H1 (cell line): ENCODE data around the gene TRIM29. TPM values are rescaled to one million over a fixed set of nuclear protein-coding genes. Genes with fewer than 3 reads are reported as not detected.

Experiments used
- CTCF ChIA-PET: fragments of 300-600 bp; sonication (Branson Sonifier 250); formaldehyde crosslinking; loops from one replicate; lab custom pipeline; 2021; ENCODE audit not compliant: partially characterized antibody; lab: Charles Lee
- POLR2A ChIA-PET: fragments of 300-600 bp; sonication (Branson Sonifier 250); formaldehyde crosslinking; loops from one replicate; lab custom pipeline; 2021; ENCODE audit warnings: inconsistent platforms; ENCODE audit not compliant: partially characterized antibody; lab: Charles Lee
- DNase-seq, 2 experiments: peaks; one replicate each; pipeline versions ENCODE4 v3.0.0 to v3.0.0-alpha.2; 2010 to 2022; ENCODE audit warnings: low spot score in 2 of 2, low read depth in 1 of 2, mixed read lengths in 1 of 2
- FAIRE-seq: peaks from 2 replicates; lab custom pipeline; 2011; peaks lifted over from hg19 to GRCh38; lab: Jason Lieb, UNC
- H2AFZ ChIP-seq: 2 replicates; pipeline ENCODE4 v1.8.1; 2012; ENCODE audit warnings: low read length, inconsistent platforms
- H2AK5ac ChIP-seq: 2 replicates; pipeline ENCODE4 v1.6.1; 2013; ENCODE audit warnings: low read depth, low read length
- H2BK120ac ChIP-seq: replicated peaks from 2 replicates; pipeline ENCODE3; 2013; ENCODE audit warnings: low read depth, low read length, inconsistent platforms
- H2BK12ac ChIP-seq: 2 replicates; pipeline ENCODE4 v1.6.1; 2013; ENCODE audit warnings: low read depth, low read length
- H2BK15ac ChIP-seq: 2 replicates; pipeline ENCODE4 v1.6.1; 2013; ENCODE audit warnings: low read length
- H2BK20ac ChIP-seq: 2 replicates; pipeline ENCODE4 v1.6.1; 2013; ENCODE audit warnings: low read length
- H2BK5ac ChIP-seq: 2 replicates; pipeline ENCODE4 v1.6.1; 2013; ENCODE audit warnings: low read depth, low read length
- H3K14ac ChIP-seq: 2 replicates; pipeline ENCODE4 v1.6.1; 2013; ENCODE audit warnings: inconsistent platforms; ENCODE audit not compliant: insufficient read length
- H3K18ac ChIP-seq: 2 replicates; pipeline ENCODE4 v1.6.1; 2013; ENCODE audit warnings: low read length; ENCODE audit errors: extremely low read depth
- H3K23ac ChIP-seq: 2 replicates; pipeline ENCODE4 v1.6.1; 2013; ENCODE audit warnings: inconsistent platforms; ENCODE audit not compliant: insufficient read length
- H3K23me2 ChIP-seq: 2 replicates; pipeline ENCODE4 v1.6.1; 2013; ENCODE audit warnings: low read depth, low read length
- H3K27ac ChIP-seq: 2 replicates; pipeline ENCODE4 v1.6.1; 2011; ENCODE audit warnings: low read depth, low read length, inconsistent platforms
- H3K27me3 ChIP-seq, 4 experiments: replicated peaks in 1 of 4; 1 replicate in 1 of 4; 2 replicates in 3 of 4; pipeline versions ENCODE4 v1.6.1 to v1.8.1; 2011 to 2013; ENCODE audit warnings: low read length in 3 of 4, mild to moderate bottlenecking in 3 of 4, inconsistent platforms in 2 of 4, mixed read lengths in 2 of 4, moderate library complexity in 1 of 4; ENCODE audit not compliant: control insufficient read depth in 3 of 4, insufficient read depth in 3 of 4; ENCODE audit errors: extremely low read depth in 1 of 4
- H3K36me3 ChIP-seq, 4 experiments: 2 replicates each; pipeline versions ENCODE4 v1.6.1 to v1.8.1; 2011 to 2013; ENCODE audit warnings: mild to moderate bottlenecking in 4 of 4, low read length in 3 of 4, moderate library complexity in 2 of 4, control low read depth in 1 of 4, inconsistent platforms in 1 of 4; ENCODE audit not compliant: insufficient read depth in 4 of 4, control insufficient read depth in 2 of 4
- H3K4ac ChIP-seq: replicated peaks from 2 replicates; pipeline ENCODE3; 2013; ENCODE audit warnings: low read length, low read depth, mixed read lengths, inconsistent platforms; ENCODE audit not compliant: insufficient read length
- H3K4me1 ChIP-seq, 4 experiments: replicated peaks in 1 of 4; 1 replicate in 1 of 4; 2 replicates in 3 of 4; pipeline versions ENCODE4 v1.6.1 to v1.8.1; 2011 to 2013; ENCODE audit warnings: low read length in 3 of 4, inconsistent platforms in 2 of 4, mixed read lengths in 1 of 4; ENCODE audit not compliant: insufficient read depth in 4 of 4, control insufficient read depth in 3 of 4
- H3K4me2 ChIP-seq, 2 experiments: 2 replicates each; pipeline versions ENCODE4 v1.6.1 to v1.8.1; 2011 to 2013; ENCODE audit warnings: low read depth in 2 of 2, low read length in 2 of 2, control low read depth in 1 of 2, inconsistent platforms in 1 of 2, mild to moderate bottlenecking in 1 of 2; ENCODE audit not compliant: insufficient read depth in 1 of 2
- H3K4me3 ChIP-seq, 4 experiments: fragments of 200-600, 300-600 bp in 1 of 4; sonication (generic), shearing (Covaris generic), sonication (Bioruptor Twin) in 1 of 4; 2 replicates each; pipeline versions ENCODE4 v1.5.1 to v1.8.1; 2011 to 2016; ENCODE audit warnings: low read length in 4 of 4, low read depth in 3 of 4, control low read depth in 2 of 4, inconsistent platforms in 2 of 4, mild to moderate bottlenecking in 2 of 4, mixed read lengths in 1 of 4, moderate library complexity in 1 of 4; ENCODE audit not compliant: insufficient read depth in 2 of 4; ENCODE audit errors: extremely low read depth in 1 of 4
- H3K56ac ChIP-seq: replicated peaks from 2 replicates; pipeline ENCODE3; 2013; ENCODE audit warnings: low read depth, mild to moderate bottlenecking, mixed read lengths, low read length, inconsistent platforms; ENCODE audit not compliant: insufficient read length
- H3K79me1 ChIP-seq: 2 replicates; pipeline ENCODE4 v1.6.1; 2013; ENCODE audit warnings: low read depth, low read length, control low read depth
- H3K79me2 ChIP-seq, 2 experiments: 2 replicates each; pipeline versions ENCODE4 v1.6.1 to v1.8.1; 2012 to 2013; ENCODE audit warnings: low read length in 2 of 2, mild to moderate bottlenecking in 2 of 2, inconsistent platforms in 1 of 2; ENCODE audit not compliant: insufficient read depth in 2 of 2, control insufficient read depth in 1 of 2
- H3K9ac ChIP-seq, 4 experiments: replicated peaks in 1 of 4; 1 replicate in 1 of 4; 2 replicates in 3 of 4; pipeline versions ENCODE4 v1.6.1 to v1.8.1; 2011 to 2013; ENCODE audit warnings: low read depth in 3 of 4, low read length in 3 of 4, control low read depth in 2 of 4, mild to moderate bottlenecking in 2 of 4, moderate library complexity in 2 of 4, inconsistent platforms in 1 of 4; ENCODE audit errors: extremely low read depth in 1 of 4
- H3K9me3 ChIP-seq, 2 experiments: 2 replicates each; pipeline versions ENCODE4 v1.6.1 to v1.8.1; 2012 to 2013; ENCODE audit warnings: mild to moderate bottlenecking in 2 of 2, moderate library complexity in 2 of 2, control low read depth in 1 of 2, inconsistent platforms in 1 of 2, low read depth in 1 of 2, low read length in 1 of 2, mixed read lengths in 1 of 2; ENCODE audit not compliant: insufficient read depth in 2 of 2
- H4K20me1 ChIP-seq, 2 experiments: replicated peaks in 1 of 2; 2 replicates each; pipeline versions ENCODE3 to v1.8.1; 2011 to 2013; ENCODE audit warnings: inconsistent platforms in 2 of 2, low read length in 2 of 2, mild to moderate bottlenecking in 1 of 2; ENCODE audit not compliant: insufficient read depth in 2 of 2, control insufficient read depth in 1 of 2
- H4K5ac ChIP-seq: 2 replicates; pipeline ENCODE4 v1.6.1; 2013; ENCODE audit warnings: low read length, low read depth, mixed read lengths, inconsistent platforms; ENCODE audit not compliant: insufficient read length
- H4K8ac ChIP-seq: 2 replicates; pipeline ENCODE4 v1.8.0; 2013; ENCODE audit warnings: mild to moderate bottlenecking, moderate library complexity, low read length, inconsistent platforms; ENCODE audit not compliant: insufficient read depth; ENCODE audit errors: extremely low read depth
- H4K91ac ChIP-seq: replicated peaks from 2 replicates; pipeline ENCODE3; 2013; ENCODE audit warnings: low read length, mixed read lengths, inconsistent platforms; ENCODE audit not compliant: insufficient read length
- BACH1 ChIP-seq: IDR thresholded peaks from 2 replicates; pipeline ENCODE4 v1.6.1; 2012; ENCODE audit warnings: low read length, improper control_type of control experiment
- CBX8 ChIP-seq: fragments of 300-800, 300-1000 bp; sonication (generic); IDR thresholded peaks from 2 replicates; pipeline ENCODE4 v1.7.1; 2016; ENCODE audit warnings: low read depth, low read length, borderline replicate concordance
- CREB1 ChIP-seq: IDR thresholded peaks from 2 replicates; pipeline ENCODE4 v1.6.1; 2012; ENCODE audit warnings: inconsistent platforms
- CTBP2 ChIP-seq: IDR thresholded peaks from 2 replicates; pipeline ENCODE4 v1.7.0; 2011; ENCODE audit warnings: borderline replicate concordance, mild to moderate bottlenecking, moderate library complexity, mixed read lengths, low read length; ENCODE audit not compliant: insufficient read depth, insufficient read length
- E2F6 ChIP-seq: IDR thresholded peaks from 2 replicates; pipeline ENCODE4 v1.6.1; 2012; ENCODE audit warnings: inconsistent platforms
- NANOG ChIP-seq: IDR thresholded peaks from 2 replicates; pipeline ENCODE4 v1.6.1; 2011; ENCODE audit warnings: low read length, low read depth, mild to moderate bottlenecking, inconsistent platforms; ENCODE audit not compliant: insufficient read depth, poor library complexity, severe bottlenecking
- POU5F1 ChIP-seq: IDR thresholded peaks from 2 replicates; pipeline ENCODE4 v1.6.1; 2011; ENCODE audit warnings: low read depth, mild to moderate bottlenecking, low read length, moderate library complexity
- RAD21 ChIP-seq, 2 experiments: IDR thresholded peaks in 1 of 2; conservative IDR thresholded peaks in 1 of 2; 2 replicates each; pipeline ENCODE4 v1.6.1; 2011; ENCODE audit warnings: low read depth in 2 of 2, low read length in 2 of 2, improper control_type of control experiment in 1 of 2, inconsistent platforms in 1 of 2, mild to moderate bottlenecking in 1 of 2, moderate library complexity in 1 of 2
- RFX5 ChIP-seq: IDR thresholded peaks from 2 replicates; pipeline ENCODE4 v1.6.1; 2011; ENCODE audit warnings: low read depth, low read length, improper control_type of control experiment, borderline replicate concordance
- SAP30 ChIP-seq: fragments of 300-600 bp; sonication (generic); IDR thresholded peaks from 2 replicates; pipeline ENCODE4 v1.7.1; 2012; ENCODE audit warnings: low read length, moderate library complexity, mild to moderate bottlenecking, inconsistent platforms; ENCODE audit not compliant: insufficient read depth, insufficient replicate concordance
- SRF ChIP-seq: IDR thresholded peaks from 2 replicates; pipeline ENCODE4 v1.6.1; 2011; ENCODE audit warnings: mild to moderate bottlenecking, low read depth, low read length, moderate library complexity
- SUZ12 ChIP-seq: fragments of 200-600 bp; sonication (generic); IDR thresholded peaks from 2 replicates; pipeline ENCODE4 v1.6.1; 2012; ENCODE audit warnings: mild to moderate bottlenecking, inconsistent platforms, low read length, moderate library complexity, mixed read lengths
- TAF7 ChIP-seq: optimal IDR thresholded peaks from 2 replicates; pipeline ENCODE3; 2011; ENCODE audit warnings: low read depth, mild to moderate bottlenecking, inconsistent platforms, low read length, moderate library complexity, borderline replicate concordance
- WGBS, 2 experiments: shearing (Covaris generic) in 1 of 2; methylation state at CpG; one replicate each; pipeline versions ENCODE4 v1.1.6 to v1.1.7; 2013 to 2015; ENCODE audit warnings: low lambda C conversion rate in 2 of 2, mixed read lengths in 2 of 2, inconsistent platforms in 1 of 2, low coverage in 1 of 2, missing lambda C conversion rate in 1 of 2; ENCODE audit not compliant: insufficient replicate concordance in 2 of 2, insufficient coverage in 1 of 2, insufficient read length in 1 of 2; ENCODE audit errors: extremely low coverage in 1 of 2, missing lambda C conversion rate in 1 of 2; 5-methylcytosine and 5-hydroxymethylcytosine counted together
- polyA plus RNA-seq, 7 experiments: library from polyadenylated mRNA; depleted of rRNA in 3 of 7; stranded (reverse) in 5 of 7; unstranded in 2 of 7; fragments of >200 nt in 5 of 7; fragments of 200-250 nt in 2 of 7; gene quantifications; 1 replicate in 5 of 7; 2 replicates in 1 of 7; 4 replicates in 1 of 7; pipeline versions ENCODE4 v1.2.1 to v1.2.3, GENCODE V29; 2011 to 2013; ENCODE audit warnings: missing spikeins in 2 of 7, mixed read lengths in 2 of 7
- total RNA-seq: library from RNA; stranded (reverse); fragmentation: NEBNext Ultra II Directional; extraction: Animal tissue kit (Norgen Biotek cat#: 25700); gene quantifications from 2 replicates; pipeline ENCODE4 v1.2.1, GENCODE V29; 2021

TRIM29 gene
- total and polyA plus RNA-seq, 2 of the 8 experiments (the other 6 are each of a cell fraction or from before 2014, with no cell fraction given): 0.17 to 0.43 TPM

- Histone ChIP-seq H3K9ac (no peak overlapping the region), H2AK5ac (no peak overlapping the region), H3K4ac (no peak overlapping the region), H2BK20ac (no peak overlapping the region), H4K5ac (no peak overlapping the region), H3K27me3 (0 out of 7 replicates have a peak, but pooled peaks cover 0 to 2% (median 0%) of the 10 kb centered on the region in 4 experiments), H3K4me3 (no peak overlapping the region), H3K4me2 (no peak overlapping the region), H3K79me1 (no peaks in the 10 kb centered on the region), H3K23me2 (no peaks in the 10 kb centered on the region), H3K14ac (no peak overlapping the region), H3K9me3 (no peaks in the 10 kb centered on the region), H3K4me1 (peaks cover 0 to 12% (median 2%) of the 10 kb centered on the region in 4 experiments; a peak in 3 of 7 replicates), H2AFZ (no peak overlapping the region), H3K79me2 (no peaks in the 10 kb centered on the region), H3K56ac (no peak overlapping the region), H3K36me3 (no peaks in the 10 kb centered on the region), H2BK12ac (no peak overlapping the region), H4K91ac (no peak overlapping the region), H4K20me1 (no peaks in the 10 kb centered on the region), H4K8ac (no peak overlapping the region), H2BK120ac (no peak overlapping the region), H3K23ac (no peak overlapping the region), H3K27ac (no peak overlapping the region), H2BK15ac (no peak overlapping the region), H3K18ac (no peak overlapping the region), H2BK5ac (no peak overlapping the region)
- peak in 1 of 2 experiments; percentile 30 for DNase-seq
- CTCF ChIA-PET: interaction anchor here (0.6 to 5.0 kb wide), 10 partner anchors 9 to 711 kb away, joined by 3 to 38 read pairs (median 4); no protein-coding TSS in a partner anchor
- 80% methylated on average over 3 of the region's 3 CpGs; no CpG with 5 or more reads in 1 of the 2 experiments for WGBS, 2 experiments
- no peak for FAIRE-seq
- POLR2A ChIA-PET: interaction anchor here (1.5 kb wide), 1 partner anchor 26 kb away, joined by 4 read pairs; no protein-coding TSS in a partner anchor
- no peak for TF ChIP-seq RAD21 (IDR thresholded peaks at IDR 0.05 in 1 of 2, conservative IDR thresholded peaks at IDR 0.05 in 1 of 2; ENCODE audit: low read depth in 2 of 2, low read length in 2 of 2)
- no peak for TF ChIP-seq SRF
- TF ChIP-seq RFX5: no peak
- TF ChIP-seq SAP30: no peak
- no peak for TF ChIP-seq NANOG
- TF ChIP-seq POU5F1: no peak
- TF ChIP-seq TAF7: no peak
- no peak for TF ChIP-seq BACH1
- no peak for TF ChIP-seq CREB1
- TF ChIP-seq SUZ12: no peak
- no peak for TF ChIP-seq CBX8
- no peak for TF ChIP-seq CTBP2
- TF ChIP-seq E2F6: no peak
Measured at GRCh38 chr11:120065876-120066275, 72.0 kb downstream of the TRIM29 start.
